Activated CD4-positive, alpha-beta T cell treated with anti-CD3 and anti-CD28 coated beads for 36 hours (primary cell): ENCODE measurements around the gene MYD88. TPM values are rescaled to one million over a fixed set of nuclear protein-coding genes. Genes with fewer than 3 reads are reported as not detected.

Source experiments
- ATAC-seq: fragments of 200-7000 bp; cut with Tn5 transposase; one replicate; pipeline ENCODE4 v1.10.0; 2021; ENCODE audit warnings: mild to moderate bottlenecking, moderate library complexity
- CTCF ChIA-PET: fragments of 350-600 bp; sonication (Branson Sonifier 250); formaldehyde crosslinking; loops from one replicate; lab custom pipeline; 2021; ENCODE audit warnings: antibody characterized with exemption; lab: Charles Lee
- POLR2A ChIA-PET: fragments of 350-600 bp; sonication (Branson Sonifier 250); formaldehyde crosslinking; loops from one replicate; lab custom pipeline; 2021; ENCODE audit warnings: antibody characterized with exemption, inconsistent platforms; lab: Charles Lee
- DNase-seq: peaks from one replicate; pipeline ENCODE4 v3.0.0-alpha.2; 2020
- H3K27ac Mint-ChIP-seq: one replicate; pipeline ENCODE4 v1.8.0; 2021; ENCODE audit warnings: mixed read lengths
- H3K27me3 Mint-ChIP-seq: one replicate; pipeline ENCODE4 v1.8.0; 2021; ENCODE audit warnings: mixed read lengths
- H3K36me3 Mint-ChIP-seq: one replicate; pipeline ENCODE4 v1.8.0; 2021; ENCODE audit warnings: low read depth, mixed read lengths
- H3K4me1 Mint-ChIP-seq: one replicate; pipeline ENCODE4 v1.8.0; 2021; ENCODE audit warnings: mixed read lengths
- H3K4me3 Mint-ChIP-seq: one replicate; pipeline ENCODE4 v1.8.0; 2021; ENCODE audit warnings: mild to moderate bottlenecking, moderate library complexity, mixed read lengths
- H3K9me3 Mint-ChIP-seq: one replicate; pipeline ENCODE4 v1.8.0; 2021; ENCODE audit warnings: low read depth, mixed read lengths
- intact Hi-C, 2 experiments: fragments of 100-400 bp; cut with DNase I in 1 of 2; cut with micrococcal nuclease in 1 of 2; formaldehyde crosslinking; loops; one replicate each; pipeline versions ENCODE4 v1.14.2 to v1.15.1; 2022 to 2024; cut with DNase I, micrococcal nuclease
- total RNA-seq, 2 experiments: library from RNA; stranded (reverse); gene quantifications; one replicate each; pipeline ENCODE4 v1.2.3, GENCODE V29; 2021

MYD88 gene
- total RNA-seq, 2 experiments from 2014 or later, result 32.8 to 33.1 TPM

DNA sequence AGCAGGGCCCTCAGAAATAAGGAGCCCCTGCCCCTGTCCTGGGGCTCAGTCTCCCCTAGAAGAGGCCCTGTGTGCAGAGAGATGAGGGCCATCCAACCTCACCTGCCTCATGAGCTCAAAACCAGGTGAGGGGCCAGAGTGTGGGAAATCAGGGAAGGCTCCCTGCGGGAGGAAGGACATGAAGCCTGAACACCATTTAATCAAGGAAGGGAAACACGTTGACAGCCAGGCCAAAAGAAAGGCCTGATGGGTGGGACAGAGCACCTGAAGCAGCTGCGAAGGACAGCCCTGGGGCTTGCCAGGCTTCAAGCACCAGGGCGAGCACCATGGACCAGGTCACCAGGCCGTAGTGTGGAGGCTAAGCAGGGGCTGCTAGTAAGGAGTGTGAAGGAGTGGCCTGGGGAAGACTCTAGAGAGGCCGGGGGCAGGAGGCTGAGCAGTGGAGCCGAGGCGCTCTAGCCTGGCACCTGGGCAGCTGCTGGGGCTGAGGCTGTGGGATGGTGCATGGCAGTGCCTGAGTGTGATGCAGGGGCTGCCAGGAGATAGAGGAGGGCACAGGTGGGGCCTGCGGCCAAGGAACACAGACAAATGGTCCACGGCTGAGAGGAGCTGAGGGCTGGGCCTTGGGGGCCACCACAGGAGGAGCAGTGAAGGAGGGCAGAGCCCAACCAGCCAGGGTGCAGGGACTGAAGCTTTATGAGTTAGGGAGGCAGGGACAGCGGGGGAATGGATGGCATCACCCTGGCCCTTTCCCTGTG, 17.6 kb upstream of the MYD88 start:
- ChIA-PET POLR2A (no interaction called here), CTCF (interaction anchor here (0.5 to 1.4 kb wide), 6 partner anchors 7 to 532 kb away, joined by 3 to 5 read pairs (median 4); no protein-coding TSS in a partner anchor)
- no peaks in the 10 kb centered on the region for H3K9me3 Mint-ChIP-seq
- peak overlapping the region; percentile 58 for H3K27ac Mint-ChIP-seq
- peaks cover 23% of the 10 kb centered on the region for H3K36me3 Mint-ChIP-seq
- H3K4me1 Mint-ChIP-seq, result no peaks in the 10 kb centered on the region
- H3K4me3 Mint-ChIP-seq, result no peak overlapping the region
- DNase-seq (no peak), ATAC-seq (no peak)
- intact Hi-C loops, result no loop called here
- no peaks in the 10 kb centered on the region for H3K27me3 Mint-ChIP-seq

DNA sequence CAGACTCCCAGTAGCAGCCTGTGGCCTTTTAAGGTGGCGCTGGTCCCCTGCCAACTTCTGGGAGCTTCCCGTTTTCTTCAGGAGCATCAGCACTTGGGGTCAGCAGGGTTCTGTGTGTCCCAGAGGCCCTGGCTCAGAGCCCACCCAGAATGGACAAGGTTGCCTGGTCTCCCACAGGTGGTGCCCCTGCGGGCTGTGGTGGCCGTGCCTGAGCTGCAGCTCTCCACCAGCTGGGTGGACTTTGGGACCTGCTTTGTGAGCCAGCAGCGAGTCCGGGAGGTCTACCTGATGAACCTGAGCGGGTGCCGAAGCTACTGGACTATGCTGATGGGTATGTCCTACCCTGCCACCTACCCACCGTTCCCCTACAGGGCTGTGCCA, 17.0 kb upstream of the MYD88 start:
- no peak for DNase-seq
- POLR2A ChIA-PET, result interaction anchor here (0.6 kb wide), 2 partner anchors 12 to 870 kb away, joined by 3 read pairs; no protein-coding TSS in a partner anchor
- CTCF ChIA-PET, result interaction anchor here (0.5 to 0.7 kb wide), 2 partner anchors 214 to 278 kb away, joined by 3 to 5 read pairs; no protein-coding TSS in a partner anchor
- Mint-ChIP-seq H3K36me3 (peaks cover 24% of the 10 kb centered on the region), H3K27me3 (no peaks in the 10 kb centered on the region), H3K27ac (no peak overlapping the region), H3K4me3 (no peak overlapping the region), H3K9me3 (no peaks in the 10 kb centered on the region), H3K4me1 (no peaks in the 10 kb centered on the region)
- intact Hi-C loops, result no loop called here
- no peak for ATAC-seq

DNA sequence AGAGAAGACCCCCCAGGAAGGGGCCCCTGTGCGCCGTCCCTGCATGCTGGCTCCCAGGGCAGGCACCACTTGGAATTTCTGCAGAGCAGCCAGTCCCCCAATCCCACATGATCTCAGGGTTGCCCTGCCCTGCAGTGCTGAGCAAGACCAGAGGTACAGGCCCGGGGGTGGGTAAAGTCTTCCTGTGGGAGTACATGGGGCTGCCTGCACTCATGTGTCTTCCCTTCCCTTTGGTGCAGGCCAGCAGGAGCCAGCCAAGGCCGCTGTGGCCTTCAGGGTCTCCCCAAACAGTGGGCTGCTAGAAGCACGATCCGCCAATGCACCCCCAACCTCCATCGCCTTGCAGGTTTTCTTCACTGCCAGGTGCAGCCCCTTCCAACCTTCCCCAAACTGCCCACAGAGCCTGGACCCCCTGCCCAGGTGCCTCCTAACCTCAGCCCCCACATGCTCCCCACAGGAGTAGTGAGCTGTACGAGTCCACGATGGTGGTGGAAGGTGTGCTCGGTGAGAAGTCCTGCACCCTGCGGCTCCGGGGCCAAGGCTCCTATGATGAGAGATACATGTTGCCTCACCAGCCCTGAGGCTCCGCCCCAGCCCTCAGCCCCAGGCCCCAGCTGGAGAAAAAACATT, 16.5 kb upstream of the MYD88 start:
- no peak for DNase-seq
- intact Hi-C loops, result no loop called here
- ATAC-seq, result no peak
- Mint-ChIP-seq H3K9me3 (no peaks in the 10 kb centered on the region), H3K27me3 (no peaks in the 10 kb centered on the region), H3K27ac (no peak overlapping the region), H3K36me3 (peaks cover 29% of the 10 kb centered on the region), H3K4me1 (no peaks in the 10 kb centered on the region), H3K4me3 (no peak overlapping the region)
- CTCF ChIA-PET, result no interaction called here
- POLR2A ChIA-PET, result interaction anchor here (0.6 kb wide), 2 partner anchors 11 to 871 kb away, joined by 3 read pairs; no protein-coding TSS in a partner anchor

DNA sequence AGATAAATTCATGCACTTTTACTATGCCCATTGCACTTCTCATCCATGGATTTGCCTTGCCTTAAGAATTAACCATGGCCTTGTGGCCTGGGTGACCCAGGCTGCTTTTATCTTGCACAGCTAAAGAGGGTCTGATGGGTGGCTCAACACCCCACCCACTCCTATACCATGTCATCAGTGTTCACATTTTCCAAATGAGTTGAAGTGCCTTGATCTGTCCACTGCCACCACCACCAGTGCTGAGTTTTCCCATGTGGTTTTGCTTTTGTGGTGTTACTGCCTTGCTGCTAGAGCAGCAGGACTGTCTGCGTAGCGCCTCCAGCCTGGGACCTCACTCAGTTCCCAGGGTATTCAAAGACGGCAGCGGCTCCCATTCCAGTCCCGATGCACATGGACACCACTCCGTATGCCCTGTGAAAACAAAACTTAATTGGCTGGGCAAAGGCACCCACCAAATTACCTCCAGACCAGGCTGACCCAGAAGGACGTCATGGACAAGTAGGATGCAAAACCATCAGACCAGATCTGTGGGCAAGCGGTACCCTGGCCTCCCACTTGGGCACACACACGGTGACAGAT, 15.7 kb upstream of the MYD88 start:
- Mint-ChIP-seq H3K9me3 (no peaks in the 10 kb centered on the region), H3K4me1 (no peaks in the 10 kb centered on the region), H3K27me3 (no peaks in the 10 kb centered on the region), H3K36me3 (peaks cover 33% of the 10 kb centered on the region), H3K27ac (no peak overlapping the region), H3K4me3 (no peak overlapping the region)
- intact Hi-C loops, result no loop called here
- no peak for DNase-seq
- ChIA-PET POLR2A (no interaction called here), CTCF (no interaction called here)
- ATAC-seq, result no peak

DNA sequence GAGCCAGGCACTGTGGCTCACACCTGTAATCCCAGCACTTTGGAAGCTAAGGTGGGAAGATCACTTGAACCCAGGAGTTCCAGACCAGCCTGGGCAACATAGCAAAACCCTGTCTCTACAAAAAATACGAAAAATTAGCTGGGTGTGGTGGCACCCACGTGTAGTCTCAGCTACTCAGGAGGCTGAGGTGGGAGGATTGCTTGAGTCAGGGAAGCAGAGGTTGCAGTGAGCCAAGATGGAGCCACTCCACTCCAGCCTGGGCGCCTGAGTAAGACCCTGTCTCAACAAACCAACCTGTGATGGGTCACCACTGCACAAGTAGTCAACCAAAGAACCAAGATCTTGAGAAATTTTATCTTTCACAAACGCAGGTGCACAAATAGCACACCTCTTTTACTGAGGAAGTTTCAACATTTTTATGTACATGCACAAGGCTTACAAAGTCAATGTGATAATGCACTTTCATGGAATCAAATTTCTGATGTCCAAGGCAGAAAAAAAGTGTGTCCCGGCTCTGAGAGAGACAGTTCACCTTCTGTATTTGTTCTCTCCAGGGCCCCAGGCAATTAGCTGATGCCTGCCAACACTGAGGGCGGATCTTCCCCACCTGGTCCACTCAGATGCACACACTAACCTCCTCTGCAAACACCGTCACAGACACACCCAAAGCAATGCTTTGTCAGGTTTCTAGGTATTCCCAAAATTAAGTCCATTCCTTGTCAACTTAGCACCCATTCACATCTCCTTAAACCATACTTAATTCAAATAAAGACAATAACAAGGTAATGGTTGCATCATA, 13.9 kb upstream of the MYD88 start:
- Mint-ChIP-seq H3K27ac (no peak overlapping the region), H3K27me3 (no peaks in the 10 kb centered on the region), H3K4me1 (no peaks in the 10 kb centered on the region), H3K4me3 (no peak overlapping the region), H3K36me3 (peaks cover 33% of the 10 kb centered on the region), H3K9me3 (no peaks in the 10 kb centered on the region)
- intact Hi-C loops, result no loop called here
- DNase-seq (no peak), ATAC-seq (no peak)
- ChIA-PET CTCF (interaction anchor here (0.6 kb wide), 1 partner anchor 209 kb away, joined by 3 read pairs; no protein-coding TSS in a partner anchor), POLR2A (no interaction called here)

DNA sequence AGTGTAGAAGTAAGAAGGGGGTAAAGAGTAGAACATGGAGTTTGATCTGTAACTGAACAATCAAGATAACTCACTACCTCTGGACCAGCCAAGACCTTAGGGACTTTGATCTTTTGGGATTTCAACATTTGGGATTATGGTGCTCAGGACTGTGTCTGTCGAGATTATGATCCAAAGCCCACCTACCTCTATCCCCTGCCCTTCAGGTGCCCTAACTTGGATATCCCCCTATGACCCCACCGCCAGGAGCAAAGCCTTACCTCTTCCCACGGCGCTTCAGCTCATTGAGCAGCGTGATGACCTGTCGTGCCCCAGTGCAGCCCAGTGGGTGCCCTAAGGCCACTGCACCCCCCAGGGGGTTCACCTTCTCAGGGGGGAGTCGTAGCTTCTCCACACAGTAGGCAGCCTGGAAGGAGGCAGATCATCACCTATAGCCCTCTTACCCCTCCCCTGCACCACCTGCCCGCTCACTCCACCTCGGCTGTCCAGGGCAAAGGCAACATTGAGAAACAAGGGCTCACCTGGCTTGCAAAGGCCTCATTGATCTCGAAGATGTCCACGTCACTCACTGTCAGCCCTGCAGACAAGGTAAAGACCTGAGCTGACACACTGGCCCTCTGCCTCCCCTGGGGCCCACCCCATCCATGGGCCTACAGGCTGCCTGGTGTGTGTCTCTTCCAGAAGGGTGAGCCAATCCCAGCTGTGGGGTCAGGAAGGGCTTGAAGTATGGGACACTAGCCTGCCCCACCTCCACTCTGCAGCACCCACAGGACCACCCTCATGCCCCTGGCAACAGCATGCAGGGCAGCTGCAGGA, 12.9 kb upstream of the MYD88 start:
- Mint-ChIP-seq H3K27ac (no peak overlapping the region), H3K36me3 (peaks cover 37% of the 10 kb centered on the region)

DNA sequence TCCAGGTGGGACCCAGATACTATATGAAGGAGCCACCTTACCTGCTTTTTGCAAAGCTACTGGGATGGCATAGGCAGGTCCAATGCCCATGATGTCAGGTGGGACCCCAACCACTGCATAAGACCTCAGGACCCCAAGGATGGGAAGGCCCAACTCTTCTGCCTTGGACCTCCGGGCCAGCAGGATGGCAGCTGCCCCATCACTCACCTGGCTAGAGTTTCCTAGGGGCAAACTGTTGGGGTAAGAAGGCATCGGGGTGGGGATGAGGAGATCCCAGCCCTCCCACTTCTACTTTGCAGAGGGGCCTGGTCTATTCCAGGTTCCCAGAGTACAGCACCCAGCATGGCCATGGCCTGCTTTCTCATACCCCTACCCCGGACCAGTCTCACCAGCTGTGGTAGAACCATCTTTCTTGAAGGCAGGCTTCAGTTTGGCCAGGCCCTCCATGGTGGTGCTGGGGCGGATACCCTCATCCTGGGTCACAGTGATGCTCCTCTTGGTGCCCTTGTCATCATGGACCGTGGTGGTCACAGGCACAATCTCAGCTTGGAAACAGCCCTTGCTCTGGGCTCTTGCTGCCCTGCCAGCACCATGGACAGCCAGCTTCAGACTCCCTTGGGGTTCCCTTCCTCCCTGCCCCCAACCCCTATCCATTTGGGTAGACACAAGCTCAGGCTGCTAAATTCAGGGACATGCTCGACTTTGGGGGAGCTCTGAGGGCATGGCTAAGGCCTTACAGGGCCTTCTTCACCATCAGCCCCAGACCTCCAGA, 12.2 kb upstream of the MYD88 start:
- ATAC-seq, result peak; percentile 9
- H3K4me1 Mint-ChIP-seq, result peaks cover 2% of the 10 kb centered on the region
- DNase-seq, result no peak
- H3K9me3 Mint-ChIP-seq, result no peaks in the 10 kb centered on the region
- peaks cover 35% of the 10 kb centered on the region for H3K36me3 Mint-ChIP-seq
- ChIA-PET POLR2A (no interaction called here), CTCF (interaction anchor here (0.8 kb wide), 1 partner anchor 339 kb away, joined by 3 read pairs; no protein-coding TSS in a partner anchor)
- no peaks in the 10 kb centered on the region for H3K27me3 Mint-ChIP-seq
- intact Hi-C loops, result no loop called here
- no peak overlapping the region for H3K27ac Mint-ChIP-seq
- H3K4me3 Mint-ChIP-seq, result no peak overlapping the region

More for the DNA sequence above, 12.9 kb upstream of the MYD88 start:
- ChIA-PET CTCF (interaction anchor here (0.8 kb wide), 1 partner anchor 340 kb away, joined by 3 read pairs; no protein-coding TSS in a partner anchor), POLR2A (no interaction called here)
- intact Hi-C loops, result no loop called here
- H3K4me3 Mint-ChIP-seq, result no peak overlapping the region
- ATAC-seq (no peak), DNase-seq (no peak)
- no peaks in the 10 kb centered on the region for H3K27me3 Mint-ChIP-seq
- H3K9me3 Mint-ChIP-seq, result no peaks in the 10 kb centered on the region
- H3K4me1 Mint-ChIP-seq, result no peaks in the 10 kb centered on the region

DNA sequence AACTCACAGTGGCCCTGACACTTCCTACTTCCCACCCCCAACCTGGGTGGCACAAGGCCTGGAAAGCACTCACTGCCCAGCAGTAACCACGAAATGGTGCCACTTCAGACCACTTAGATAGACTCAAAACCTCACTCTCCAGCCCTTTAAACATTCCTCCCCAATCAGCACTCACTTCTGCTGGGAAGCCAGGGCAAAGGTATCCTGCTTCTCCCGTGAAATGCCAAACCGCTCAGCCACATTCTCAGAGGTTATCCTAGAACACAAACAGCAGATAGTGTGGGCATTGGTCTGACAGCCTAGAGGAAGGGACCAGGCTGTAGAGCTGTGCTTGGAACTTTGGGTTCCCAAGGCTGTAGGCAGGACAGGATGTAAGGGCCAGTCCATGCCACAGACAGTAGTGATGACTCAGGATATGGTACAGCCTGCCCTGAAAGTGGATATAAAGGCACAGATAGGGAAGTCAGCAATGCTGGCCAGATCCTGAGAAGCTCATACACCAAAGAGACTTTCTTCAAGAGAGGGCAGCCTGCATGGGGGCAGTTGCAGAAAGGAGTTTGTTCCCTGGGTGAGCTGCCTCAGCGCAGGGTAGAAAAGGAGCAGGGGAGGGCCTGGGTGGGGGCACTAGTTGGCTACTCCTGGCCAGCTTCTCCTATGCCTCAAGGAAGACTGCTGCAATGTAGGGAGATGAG, 10.7 kb upstream of the MYD88 start:
- intact Hi-C loops, result no loop called here
- H3K4me3 Mint-ChIP-seq, result no peak overlapping the region
- no peaks in the 10 kb centered on the region for H3K9me3 Mint-ChIP-seq
- ATAC-seq (no peak), DNase-seq (no peak)
- H3K27ac Mint-ChIP-seq, result peak overlapping the region; percentile 58
- CTCF ChIA-PET, result interaction anchor here (1.0 to 1.2 kb wide), 4 partner anchors 8 to 217 kb away, joined by 3 to 4 read pairs (median 4); partner anchors contain the start of gene ACAA1
- peaks cover 2% of the 10 kb centered on the region for H3K4me1 Mint-ChIP-seq
- H3K27me3 Mint-ChIP-seq, result no peaks in the 10 kb centered on the region
- POLR2A ChIA-PET, result no interaction called here
- H3K36me3 Mint-ChIP-seq, result peaks cover 40% of the 10 kb centered on the region

DNA sequence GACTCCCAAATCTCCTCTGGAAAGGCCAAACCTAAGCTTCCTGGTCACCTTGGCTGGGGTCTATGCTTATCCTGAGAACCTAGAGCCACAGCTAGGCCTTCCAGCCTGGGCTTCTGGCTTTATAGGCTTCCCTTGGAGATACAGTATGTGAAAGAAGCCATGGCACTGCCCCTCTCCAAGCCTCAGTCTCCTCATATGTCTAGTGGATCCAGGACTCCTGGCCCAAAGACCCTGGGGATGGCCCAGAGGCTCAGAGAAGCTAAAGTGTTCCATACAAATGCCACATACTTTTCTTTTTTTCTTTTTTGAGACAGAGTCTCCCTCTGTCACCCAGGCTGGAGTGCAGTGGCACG, 10.2 kb upstream of the MYD88 start:
- Mint-ChIP-seq H3K27me3 (no peaks in the 10 kb centered on the region), H3K4me1 (peaks cover 5% of the 10 kb centered on the region), H3K4me3 (no peak overlapping the region), H3K9me3 (no peaks in the 10 kb centered on the region), H3K27ac (no peak overlapping the region), H3K36me3 (peaks cover 34% of the 10 kb centered on the region)
- no peak for DNase-seq
- no peak for ATAC-seq
- ChIA-PET POLR2A (interaction anchor here (0.6 kb wide), 1 partner anchor 218 kb away, joined by 3 read pairs; no protein-coding TSS in a partner anchor), CTCF (interaction anchor here (1.0 to 1.2 kb wide), 3 partner anchors 8 to 14 kb away, joined by 3 to 4 read pairs (median 4); partner anchors contain the start of gene ACAA1)
- intact Hi-C loops, result no loop called here
